SW 1271 (cell line): Measurements from ENCODE around the gene HIP1.
"Not testable (repeated sequence)": the region's sequence is repeated elsewhere in the genome, so short reads cannot be mapped to it uniquely, and the experiment has no call there.

Experiments
- DNase-seq, 2 experiments: peaks; one replicate each; lab custom pipeline; 2025; lab: John Stamatoyannopoulos, UW

Gene HIP1

GRCh38 chr7:75682052-75682451 is 56.7 kb downstream of the HIP1 start:
- not testable (repeated sequence) for DNase-seq

GRCh38 chr7:75679060-75679459 is 59.7 kb downstream of the HIP1 start:
- no peak for DNase-seq

GRCh38 chr7:75669579-75669978 is 69.2 kb downstream of the HIP1 start:
- no peak for DNase-seq

- no peak for DNase-seq
These were observed 70.8 kb downstream of the HIP1 start for GRCh38 chr7:75667938-75668337.

GRCh38 chr7:75663302-75663907 is 75.3 kb downstream of the HIP1 start:
- no peak for DNase-seq

- DNase-seq = no peak
These were observed 76.0 kb downstream of the HIP1 start for GRCh38 chr7:75662579-75663301.

GRCh38 chr7:75660566-75661215 is 78.0 kb downstream of the HIP1 start:
- DNase-seq = no peak

- no peak for DNase-seq
These were observed 79.9 kb downstream of the HIP1 start for GRCh38 chr7:75658802-75659201.

GRCh38 chr7:75658369-75658768 is 80.4 kb downstream of the HIP1 start:
- DNase-seq = no peak

GRCh38 chr7:75657866-75658265 is 80.9 kb downstream of the HIP1 start:
- no peak for DNase-seq

GRCh38 chr7:75656740-75657139 is 82.0 kb downstream of the HIP1 start:
- no peak for DNase-seq

GRCh38 chr7:75655536-75655935 is 83.2 kb downstream of the HIP1 start:
- no peak for DNase-seq

- DNase-seq = no peak
These were observed 83.9 kb downstream of the HIP1 start for GRCh38 chr7:75654855-75655254.

GRCh38 chr7:75653651-75654050 is 85.1 kb downstream of the HIP1 start:
- DNase-seq = no peak

- no peak for DNase-seq
These were observed 86.0 kb downstream of the HIP1 start for GRCh38 chr7:75652788-75653187.

- no peak for DNase-seq
These were observed 88.1 kb downstream of the HIP1 start for GRCh38 chr7:75650681-75651080.

- no peak for DNase-seq
These were observed 88.7 kb downstream of the HIP1 start for GRCh38 chr7:75650062-75650461.

- DNase-seq = no peak
These were observed 89.3 kb downstream of the HIP1 start for GRCh38 chr7:75649462-75649861.

GRCh38 chr7:75647709-75648438 is 90.9 kb downstream of the HIP1 start:
- DNase-seq = no peak

- no peak for DNase-seq
These were observed 92.1 kb downstream of the HIP1 start for GRCh38 chr7:75646571-75647102.

- no peak for DNase-seq
These were observed 93.2 kb downstream of the HIP1 start for GRCh38 chr7:75645570-75645969.

GRCh38 chr7:75644589-75644988 is 94.2 kb downstream of the HIP1 start:
- DNase-seq = no peak
